Fibroblast of lung (primary cell): Measurements from ENCODE around the gene KRT36.

ENCODE experiments used
- CTCF ChIP-seq, 2 donors: IDR thresholded peaks in 1 of 2; conservative IDR thresholded peaks in 1 of 2; 1 replicate in 1 of 2; 2 replicates in 1 of 2; pipeline ENCODE4 v1.5.1; 2011 to 2012; ENCODE audit warnings: low read length in 2 of 2, control low read depth in 1 of 2, inconsistent platforms in 1 of 2, low read depth in 1 of 2, mild to moderate bottlenecking in 1 of 2
- EZH2 ChIP-seq: IDR thresholded peaks from 2 replicates; pipeline ENCODE4 v1.5.1; 2012; ENCODE audit warnings: low read length, control low read depth, mild to moderate bottlenecking; ENCODE audit errors: missing control alignments

GRCh38 chr17:41532947-41533570 is 43.3 kb upstream of the KRT36 start:
- no peak for TF ChIP-seq CTCF (conservative IDR thresholded peaks at IDR 0.05 in 1 of 2, IDR thresholded peaks at IDR 0.05 in 1 of 2; ENCODE audit: low read depth in 1 of 2, low read length in 2 of 2)
- TF ChIP-seq EZH2 = no peak
